Neural progenitor cell (in vitro differentiated cells): ENCODE results near the gene ARNT2. TPM values are rescaled to one million over a fixed set of nuclear protein-coding genes. Genes with fewer than 3 reads are reported as not detected.

ENCODE experiments used
- DNase-seq: peaks from one replicate; pipeline ENCODE4 v3.0.0-alpha.2; 2016; ENCODE audit warnings: low spot score
- H2AFZ ChIP-seq: fragments of 200-600 bp; sonication (generic); replicated peaks from 2 replicates; pipeline ENCODE4 v1.6.1; 2016; ENCODE audit warnings: antibody characterized with exemption
- H3F3A ChIP-seq: fragments of 200-600 bp; sonication (generic); 2 replicates; pipeline ENCODE4 v1.6.1; 2016; ENCODE audit warnings: antibody characterized with exemption, low read depth
- H3K27ac ChIP-seq: fragments of 200-600 bp; sonication (generic); 2 replicates; pipeline ENCODE4 v1.5.1; 2016; ENCODE audit warnings: mild to moderate bottlenecking
- H3K27me3 ChIP-seq: fragments of 200-600 bp; sonication (generic); 2 replicates; pipeline ENCODE4 v1.6.1; 2016; ENCODE audit warnings: mild to moderate bottlenecking, moderate library complexity
- H3K36me3 ChIP-seq: fragments of 200-600 bp; sonication (generic); 2 replicates; pipeline ENCODE4 v1.5.1; 2016
- H3K4me1 ChIP-seq: fragments of 200-600 bp; sonication (generic); 2 replicates; pipeline ENCODE4 v1.6.1; 2016; ENCODE audit warnings: mixed run types
- H3K4me2 ChIP-seq: fragments of 200-600 bp; sonication (generic); 2 replicates; pipeline ENCODE4 v1.6.1; 2016
- H3K4me3 ChIP-seq: fragments of 200-600 bp; sonication (generic); 2 replicates; pipeline ENCODE4 v1.5.1; 2016
- H3K79me2 ChIP-seq: fragments of 200-600 bp; sonication (generic); 2 replicates; pipeline ENCODE4 v1.6.1; 2016; ENCODE audit warnings: low read depth
- H3K9ac ChIP-seq: fragments of 200-600 bp; sonication (generic); 2 replicates; pipeline ENCODE4 v1.6.1; 2016
- H3K9me3 ChIP-seq: fragments of 200-600 bp; sonication (generic); 2 replicates; pipeline ENCODE4 v1.5.1; 2016; ENCODE audit warnings: low read depth
- H4K20me1 ChIP-seq: fragments of 200-600 bp; sonication (generic); 2 replicates; pipeline ENCODE4 v1.6.1; 2016; ENCODE audit warnings: low read depth
- H3K27ac Mint-ChIP-seq: 3 replicates; pipeline ENCODE4 v1.8.0; 2021; ENCODE audit warnings: mixed read lengths
- H3K27me3 Mint-ChIP-seq: 2 replicates; pipeline ENCODE4 v1.8.0; 2022; ENCODE audit warnings: low read depth, mild to moderate bottlenecking, inconsistent platforms, moderate library complexity, mixed read lengths; ENCODE audit not compliant: insufficient read depth
- H3K36me3 Mint-ChIP-seq: 3 replicates; pipeline ENCODE4 v1.8.0; 2021; ENCODE audit warnings: mixed read lengths
- H3K4me1 Mint-ChIP-seq: 3 replicates; pipeline ENCODE4 v1.8.0; 2021; ENCODE audit warnings: mixed read lengths
- H3K4me3 Mint-ChIP-seq: 3 replicates; pipeline ENCODE4 v1.8.0; 2021; ENCODE audit warnings: mild to moderate bottlenecking, moderate library complexity, mixed read lengths
- H3K9me3 Mint-ChIP-seq: 3 replicates; pipeline ENCODE4 v1.8.0; 2020; ENCODE audit warnings: mixed read lengths
- CTCF ChIP-seq: fragments of 200-600 bp; sonication (generic); IDR thresholded peaks from 2 replicates; pipeline ENCODE4 v1.5.1; 2017; ENCODE audit warnings: antibody characterized with exemption, mild to moderate bottlenecking
- EZH2 ChIP-seq: fragments of 200-600 bp; sonication (generic); IDR thresholded peaks from 2 replicates; pipeline ENCODE4 v1.6.1; 2017; ENCODE audit warnings: antibody characterized with exemption, mild to moderate bottlenecking, moderate library complexity
- EZH2phosphoT487 ChIP-seq: fragments of 200-600 bp; sonication (generic); IDR thresholded peaks from 2 replicates; pipeline ENCODE4 v1.6.1; 2017; ENCODE audit warnings: antibody characterized with exemption
- total RNA-seq: library from RNA; depleted of rRNA; stranded (reverse); fragments of >200 nt; gene quantifications from 2 replicates; pipeline ENCODE4 v1.2.3, GENCODE V29; 2015; ENCODE audit warnings: low replicate concordance

The ARNT2 gene
- total RNA-seq, 1 donor from 2014 or later, result 15.7 TPM

- no peaks in the 10 kb centered on the region for H3K27me3 Mint-ChIP-seq
- no peak overlapping the region for H2AFZ ChIP-seq
- peaks cover 9% of the 10 kb centered on the region for H3K4me1 Mint-ChIP-seq
- H3K36me3 ChIP-seq, result no peaks in the 10 kb centered on the region
- no peak overlapping the region for H3K9ac ChIP-seq
- H3K27ac ChIP-seq, result no peak overlapping the region
- H3K9me3 ChIP-seq, result no peaks in the 10 kb centered on the region
- no peak overlapping the region for H3K4me3 ChIP-seq
- H3K4me1 ChIP-seq, result peaks cover 7% of the 10 kb centered on the region
- no peaks in the 10 kb centered on the region for H3F3A ChIP-seq
- H3K36me3 Mint-ChIP-seq, result peaks cover 21% of the 10 kb centered on the region
- no peaks in the 10 kb centered on the region for H3K27me3 ChIP-seq
- no peak for TF ChIP-seq EZH2phosphoT487
- H3K4me2 ChIP-seq, result no peak overlapping the region
- no peak for DNase-seq
- H4K20me1 ChIP-seq, result no peaks in the 10 kb centered on the region
- no peaks in the 10 kb centered on the region for H3K9me3 Mint-ChIP-seq
- H3K79me2 ChIP-seq, result no peaks in the 10 kb centered on the region
- no peak overlapping the region for H3K27ac Mint-ChIP-seq
- H3K4me3 Mint-ChIP-seq, result no peak overlapping the region
Measured at GRCh38 chr15:80563372-80563997, 159.3 kb downstream of the ARNT2 start.

- no peak overlapping the region for H3K4me3 ChIP-seq
- no peak for DNase-seq
- no peaks in the 10 kb centered on the region for H3K27me3 ChIP-seq
- H3K36me3 ChIP-seq, result no peaks in the 10 kb centered on the region
- Mint-ChIP-seq H3K27me3 (no peaks in the 10 kb centered on the region), H3K4me1 (peaks cover 9% of the 10 kb centered on the region), H3K9me3 (no peaks in the 10 kb centered on the region), H3K27ac (no peak overlapping the region), H3K36me3 (peaks cover 21% of the 10 kb centered on the region), H3K4me3 (no peak overlapping the region)
- no peaks in the 10 kb centered on the region for H3K79me2 ChIP-seq
- H4K20me1 ChIP-seq, result no peaks in the 10 kb centered on the region
- no peak overlapping the region for H3K4me2 ChIP-seq
- no peak overlapping the region for H2AFZ ChIP-seq
- no peak overlapping the region for H3K9ac ChIP-seq
- H3K27ac ChIP-seq, result no peak overlapping the region
- H3F3A ChIP-seq, result no peaks in the 10 kb centered on the region
- TF ChIP-seq EZH2 (no peak), EZH2phosphoT487 (no peak), CTCF (no peak)
- H3K9me3 ChIP-seq, result no peaks in the 10 kb centered on the region
- H3K4me1 ChIP-seq, result peaks cover 7% of the 10 kb centered on the region
Measured at GRCh38 chr15:80564056-80564455, 159.9 kb downstream of the ARNT2 start.

- H3K4me1 ChIP-seq, result peaks cover 7% of the 10 kb centered on the region
- no peaks in the 10 kb centered on the region for H3K36me3 ChIP-seq
- H3K4me3 ChIP-seq, result no peak overlapping the region
- peaks cover 19% of the 10 kb centered on the region for H3K36me3 Mint-ChIP-seq
- H3K9me3 ChIP-seq, result no peaks in the 10 kb centered on the region
- no peaks in the 10 kb centered on the region for H3K79me2 ChIP-seq
- no peak overlapping the region for H2AFZ ChIP-seq
- H3F3A ChIP-seq, result no peaks in the 10 kb centered on the region
- H3K27me3 ChIP-seq, result no peaks in the 10 kb centered on the region
- H3K4me3 Mint-ChIP-seq, result no peak overlapping the region
- no peaks in the 10 kb centered on the region for H4K20me1 ChIP-seq
- H3K4me2 ChIP-seq, result no peak overlapping the region
- H3K27ac Mint-ChIP-seq, result no peak overlapping the region
- TF ChIP-seq CTCF (no peak), EZH2phosphoT487 (no peak)
- peaks cover 9% of the 10 kb centered on the region for H3K4me1 Mint-ChIP-seq
- H3K27ac ChIP-seq, result no peak overlapping the region
- no peak overlapping the region for H3K9ac ChIP-seq
- DNase-seq, result no peak
- H3K27me3 Mint-ChIP-seq, result no peaks in the 10 kb centered on the region
- H3K9me3 Mint-ChIP-seq, result no peaks in the 10 kb centered on the region
Measured at GRCh38 chr15:80565398-80565797, 161.2 kb downstream of the ARNT2 start.

- no peaks in the 10 kb centered on the region for H3K9me3 ChIP-seq
- H3K27me3 Mint-ChIP-seq, result peaks cover 2% of the 10 kb centered on the region
- no peak overlapping the region for H3K4me2 ChIP-seq
- H3K36me3 ChIP-seq, result no peaks in the 10 kb centered on the region
- H3K79me2 ChIP-seq, result no peaks in the 10 kb centered on the region
- no peak overlapping the region for H3K9ac ChIP-seq
- no peaks in the 10 kb centered on the region for H3F3A ChIP-seq
- peaks cover 22% of the 10 kb centered on the region for H3K36me3 Mint-ChIP-seq
- no peak for DNase-seq
- no peak overlapping the region for H3K4me3 ChIP-seq
- no peaks in the 10 kb centered on the region for H4K20me1 ChIP-seq
- H3K27ac Mint-ChIP-seq, result no peak overlapping the region
- H3K27ac ChIP-seq, result no peak overlapping the region
- H2AFZ ChIP-seq, result no peak overlapping the region
- H3K4me1 ChIP-seq, result peaks cover 7% of the 10 kb centered on the region
- H3K27me3 ChIP-seq, result no peaks in the 10 kb centered on the region
- TF ChIP-seq CTCF (no peak), EZH2phosphoT487 (no peak), EZH2 (no peak)
- no peaks in the 10 kb centered on the region for H3K9me3 Mint-ChIP-seq
- H3K4me3 Mint-ChIP-seq, result no peak overlapping the region
- peaks cover 9% of the 10 kb centered on the region for H3K4me1 Mint-ChIP-seq
Measured at GRCh38 chr15:80565988-80566387, 161.8 kb downstream of the ARNT2 start.
